OCI-LY3 (cell line): ENCODE results near the gene MIS18A.

Experiments
- CTCF ChIP-seq: fragments of 200-600, 300-600 bp; sonication (generic); IDR thresholded peaks from 2 replicates; pipeline ENCODE4 v1.5.1; 2014; ENCODE audit warnings: antibody characterized with exemption, low read length, low read depth
- EZH2phosphoT487 ChIP-seq: fragments of 200-600 bp; shearing (Covaris generic); IDR thresholded peaks from 2 replicates; pipeline ENCODE4 v1.6.1; 2018; ENCODE audit warnings: antibody characterized with exemption, mixed run types, low read depth

- TF ChIP-seq EZH2phosphoT487, result no peak
- TF ChIP-seq CTCF, result no peak
Observed at GRCh38 chr21:32308696-32309095, 29.8 kb upstream of the MIS18A start.
